Endothelial cell (in vitro differentiated cells): ENCODE data around the gene CA12. TPM values are rescaled to one million over a fixed set of nuclear protein-coding genes. Genes with fewer than 3 reads are reported as not detected.

Source experiments
- DNase-seq: peaks from one replicate; pipeline ENCODE4 v3.0.0; 2021; ENCODE audit warnings: low spot score
- H3K27ac Mint-ChIP-seq: one replicate; pipeline ENCODE4 v1.8.0; 2021; ENCODE audit warnings: mixed read lengths, inconsistent platforms; ENCODE audit not compliant: unreplicated experiment
- H3K27me3 Mint-ChIP-seq: one replicate; pipeline ENCODE4 v1.8.0; 2021; ENCODE audit warnings: mild to moderate bottlenecking, moderate library complexity, mixed read lengths, inconsistent platforms; ENCODE audit not compliant: unreplicated experiment
- H3K36me3 Mint-ChIP-seq: one replicate; pipeline ENCODE4 v1.8.0; 2021; ENCODE audit warnings: mild to moderate bottlenecking, low read depth, mixed read lengths, inconsistent platforms; ENCODE audit not compliant: unreplicated experiment
- H3K4me1 Mint-ChIP-seq: one replicate; pipeline ENCODE4 v1.8.0; 2021; ENCODE audit warnings: mild to moderate bottlenecking, mixed read lengths, inconsistent platforms; ENCODE audit not compliant: unreplicated experiment
- H3K4me3 Mint-ChIP-seq: one replicate; pipeline ENCODE4 v1.8.0; 2021; ENCODE audit warnings: mild to moderate bottlenecking, mixed read lengths, inconsistent platforms; ENCODE audit not compliant: unreplicated experiment
- H3K9me3 Mint-ChIP-seq: one replicate; pipeline ENCODE4 v1.8.0; 2021; ENCODE audit warnings: mixed read lengths, inconsistent platforms; ENCODE audit not compliant: unreplicated experiment
- total RNA-seq: library from RNA; stranded (reverse); fragmentation: NEBNext Ultra II Directional; extraction: Animal tissue kit (Norgen Biotek cat#: 25700); gene quantifications from one replicate; pipeline ENCODE4 v1.2.1, GENCODE V29; 2021; ENCODE audit not compliant: unreplicated experiment
- TF ChIP-seq, protein P1 (sequence below): fragments of 200-600 bp; sonication (generic); IDR thresholded peaks from one replicate; pipeline ENCODE4 v1.5.0; 2021; ENCODE audit warnings: antibody characterized with exemption; ENCODE audit not compliant: unreplicated experiment

The CA12 gene
- total RNA-seq, 1 donor from 2014 or later: 0.44 TPM

GRCh38 chr15:63373866-63374548, 7.6 kb downstream of the CA12 start:
- Mint-ChIP-seq H3K36me3 (no peaks in the 10 kb centered on the region), H3K27me3 (peaks cover 7% of the 10 kb centered on the region), H3K9me3 (no peaks in the 10 kb centered on the region), H3K27ac (no peak overlapping the region), H3K4me1 (peaks cover 3% of the 10 kb centered on the region), H3K4me3 (no peak overlapping the region)
- DNase-seq: no peak
- TF ChIP-seq, protein P1, sequence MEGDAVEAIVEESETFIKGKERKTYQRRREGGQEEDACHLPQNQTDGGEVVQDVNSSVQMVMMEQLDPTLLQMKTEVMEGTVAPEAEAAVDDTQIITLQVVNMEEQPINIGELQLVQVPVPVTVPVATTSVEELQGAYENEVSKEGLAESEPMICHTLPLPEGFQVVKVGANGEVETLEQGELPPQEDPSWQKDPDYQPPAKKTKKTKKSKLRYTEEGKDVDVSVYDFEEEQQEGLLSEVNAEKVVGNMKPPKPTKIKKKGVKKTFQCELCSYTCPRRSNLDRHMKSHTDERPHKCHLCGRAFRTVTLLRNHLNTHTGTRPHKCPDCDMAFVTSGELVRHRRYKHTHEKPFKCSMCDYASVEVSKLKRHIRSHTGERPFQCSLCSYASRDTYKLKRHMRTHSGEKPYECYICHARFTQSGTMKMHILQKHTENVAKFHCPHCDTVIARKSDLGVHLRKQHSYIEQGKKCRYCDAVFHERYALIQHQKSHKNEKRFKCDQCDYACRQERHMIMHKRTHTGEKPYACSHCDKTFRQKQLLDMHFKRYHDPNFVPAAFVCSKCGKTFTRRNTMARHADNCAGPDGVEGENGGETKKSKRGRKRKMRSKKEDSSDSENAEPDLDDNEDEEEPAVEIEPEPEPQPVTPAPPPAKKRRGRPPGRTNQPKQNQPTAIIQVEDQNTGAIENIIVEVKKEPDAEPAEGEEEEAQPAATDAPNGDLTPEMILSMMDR: no peak

- H3K27ac Mint-ChIP-seq: no peak overlapping the region
- TF ChIP-seq, protein P1: no peak
- DNase-seq: no peak
- H3K4me3 Mint-ChIP-seq: no peak overlapping the region
- H3K4me1 Mint-ChIP-seq: peaks cover 3% of the 10 kb centered on the region
- no peaks in the 10 kb centered on the region for H3K9me3 Mint-ChIP-seq
- no peaks in the 10 kb centered on the region for H3K36me3 Mint-ChIP-seq
- H3K27me3 Mint-ChIP-seq: peaks cover 7% of the 10 kb centered on the region
These were observed 8.3 kb downstream of the CA12 start for GRCh38 chr15:63373330-63373729.

DNA sequence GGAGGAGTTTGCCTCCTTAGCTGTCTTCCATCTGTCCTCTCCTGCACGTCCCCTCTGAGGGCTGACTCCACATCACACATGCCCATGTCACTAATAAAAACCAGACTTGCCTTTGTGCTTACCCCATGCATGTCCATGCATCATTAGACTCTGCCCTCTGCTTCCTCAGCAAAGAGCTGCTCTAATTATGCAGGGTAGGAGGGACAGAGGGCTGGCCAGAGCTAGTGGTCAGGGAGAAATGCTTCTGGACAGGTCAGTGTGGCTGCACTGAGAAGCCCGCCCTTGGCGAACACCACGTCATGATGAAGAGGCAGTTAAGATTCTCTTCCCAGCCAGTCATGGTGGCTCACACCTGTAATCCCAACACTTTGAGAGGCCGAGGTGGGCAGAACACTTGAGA, 8.9 kb downstream of the CA12 start:
- H3K4me1 Mint-ChIP-seq: peaks cover 3% of the 10 kb centered on the region
- no peaks in the 10 kb centered on the region for H3K36me3 Mint-ChIP-seq
- TF ChIP-seq, protein P1: no peak
- H3K27me3 Mint-ChIP-seq: peaks cover 7% of the 10 kb centered on the region
- no peak for DNase-seq
- no peaks in the 10 kb centered on the region for H3K9me3 Mint-ChIP-seq
- H3K4me3 Mint-ChIP-seq: no peak overlapping the region
- H3K27ac Mint-ChIP-seq: no peak overlapping the region

- no peaks in the 10 kb centered on the region for H3K9me3 Mint-ChIP-seq
- no peak overlapping the region for H3K4me3 Mint-ChIP-seq
- H3K27me3 Mint-ChIP-seq: peaks cover 7% of the 10 kb centered on the region
- H3K27ac Mint-ChIP-seq: no peak overlapping the region
- TF ChIP-seq, protein P1: no peak
- no peak for DNase-seq
- H3K4me1 Mint-ChIP-seq: peaks cover 3% of the 10 kb centered on the region
- H3K36me3 Mint-ChIP-seq: no peaks in the 10 kb centered on the region
These were observed 9.5 kb downstream of the CA12 start for GRCh38 chr15:63372018-63372705.

- Mint-ChIP-seq H3K36me3 (peaks cover under 1% of the 10 kb centered on the region), H3K27ac (no peak overlapping the region), H3K27me3 (peaks cover 7% of the 10 kb centered on the region), H3K9me3 (no peaks in the 10 kb centered on the region), H3K4me3 (no peak overlapping the region), H3K4me1 (peaks cover 3% of the 10 kb centered on the region)
- no peak for DNase-seq
- TF ChIP-seq, protein P1: no peak
These were observed 10.2 kb downstream of the CA12 start for GRCh38 chr15:63371297-63371918.
